Mesenteric fat pad (tissue), 1 donor: ENCODE data around the gene SLC22A14. TPM values are rescaled to one million over a fixed set of nuclear protein-coding genes. Genes with fewer than 3 reads are reported as not detected.
"Not testable (repeated sequence)": the region's sequence is repeated elsewhere in the genome, so short reads cannot be mapped to it uniquely, and the experiment has no call there.

Experiments used
- DNase-seq: peaks from one replicate; pipeline ENCODE4 v3.0.0-alpha.2; 2020; ENCODE audit warnings: low spot score
- total RNA-seq: library from RNA; stranded (reverse); fragmentation: NEBNext Ultra II Directional; extraction: Animal tissue kit (Norgen Biotek cat#: 25700); gene quantifications from one replicate; pipeline ENCODE4 v1.2.1, GENCODE V29; 2021
- donor health status: DM: yes; HTN: yes; CAD: no.

The SLC22A14 gene
- total RNA-seq, 1 donor from 2014 or later = 0.48 TPM

GRCh38 chr3:38268522-38268921 lies 13.6 kb upstream of the SLC22A14 start:
- no peak for DNase-seq

GRCh38 chr3:38270606-38271005 lies 11.5 kb upstream of the SLC22A14 start:
- no peak for DNase-seq

- DNase-seq = no peak
Observed at GRCh38 chr3:38271553-38271952, 10.5 kb upstream of the SLC22A14 start.

- DNase-seq = no peak
Observed at GRCh38 chr3:38274864-38275649, 7.0 kb upstream of the SLC22A14 start.

GRCh38 chr3:38275658-38276057 lies 6.4 kb upstream of the SLC22A14 start:
- DNase-seq = no peak

- DNase-seq = no peak
Observed at GRCh38 chr3:38276081-38276916, 5.8 kb upstream of the SLC22A14 start.

GRCh38 chr3:38276917-38277630 lies 5.0 kb upstream of the SLC22A14 start:
- DNase-seq = no peak

GRCh38 chr3:38278841-38279240 lies 3.3 kb upstream of the SLC22A14 start:
- no peak for DNase-seq

GRCh38 chr3:38283810-38284755 lies 2.0 kb downstream of the SLC22A14 start:
- DNase-seq = no peak

GRCh38 chr3:38284756-38285150 lies 2.7 kb downstream of the SLC22A14 start:
- no peak for DNase-seq

- not testable (repeated sequence) for DNase-seq
Observed at GRCh38 chr3:38289286-38290217, 7.5 kb downstream of the SLC22A14 start.

GRCh38 chr3:38297053-38297452 lies 15.0 kb downstream of the SLC22A14 start:
- DNase-seq = not testable (repeated sequence)

- DNase-seq = no peak
Observed at GRCh38 chr3:38297537-38297936, 15.4 kb downstream of the SLC22A14 start.

GRCh38 chr3:38297947-38298711 lies 16.0 kb downstream of the SLC22A14 start:
- no peak for DNase-seq

GRCh38 chr3:38306941-38307340 lies 24.8 kb downstream of the SLC22A14 start:
- DNase-seq = no peak

- no peak for DNase-seq
Observed at GRCh38 chr3:38307599-38307998, 25.5 kb downstream of the SLC22A14 start.

GRCh38 chr3:38308456-38308855 lies 26.4 kb downstream of the SLC22A14 start:
- no peak for DNase-seq

- DNase-seq = no peak
Observed at GRCh38 chr3:38311476-38311875, 29.4 kb downstream of the SLC22A14 start.

GRCh38 chr3:38311941-38312340 lies 29.8 kb downstream of the SLC22A14 start:
- DNase-seq = no peak
